Activated naive CD4-positive, alpha-beta T cell (primary cell): ENCODE data around the gene RPSA.
"Not testable (repeated sequence)": the region's sequence is repeated elsewhere in the genome, so short reads cannot be mapped to it uniquely, and the experiment has no call there.

ENCODE experiments used
- DNase-seq, 4 experiments: peaks; one replicate each; lab custom pipeline; 2025; lab: John Stamatoyannopoulos, UW

Gene RPSA

DNA sequence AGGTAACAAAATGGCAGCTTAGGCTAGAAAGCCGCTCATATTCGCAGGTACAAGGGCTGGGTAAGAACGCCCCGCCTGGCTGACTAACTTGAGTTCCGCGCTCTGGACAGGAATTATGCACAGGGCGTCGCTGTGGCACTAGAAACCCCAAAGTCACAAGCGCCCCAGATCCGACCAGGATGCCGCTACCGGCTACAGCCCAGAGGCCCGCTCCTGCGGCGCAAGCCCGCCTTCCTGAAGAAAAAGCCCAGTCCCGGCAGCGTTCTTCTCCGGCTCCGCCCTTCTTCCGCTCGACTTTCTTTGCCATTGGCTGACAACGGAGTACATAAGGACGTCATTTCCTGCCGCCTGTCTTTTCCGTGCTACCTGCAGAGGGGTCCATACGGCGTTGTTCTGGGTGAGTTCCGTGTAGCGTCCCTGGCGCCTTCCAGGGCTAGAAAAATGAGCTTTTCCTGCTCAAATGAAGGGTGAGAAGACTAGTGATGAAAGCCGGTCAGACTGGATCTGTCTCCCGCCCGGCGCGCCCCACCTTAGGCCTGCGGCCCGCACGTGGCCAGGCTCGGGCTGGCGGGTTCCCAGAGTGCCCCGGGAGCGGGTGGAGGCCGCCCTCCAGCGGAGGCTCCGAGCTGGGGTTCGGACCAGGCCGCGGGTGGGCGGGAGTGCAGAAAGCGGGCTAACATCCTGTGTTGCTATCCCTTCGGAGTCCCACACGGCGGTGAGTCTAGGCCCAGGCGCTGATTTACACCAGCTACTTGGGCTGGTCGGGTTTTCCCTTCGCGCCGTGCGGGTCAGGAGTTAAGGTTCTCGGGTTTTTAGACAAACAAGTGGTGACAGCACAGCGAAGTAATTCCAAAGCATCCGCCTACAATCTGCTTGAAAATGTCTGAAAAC, at the start of gene RPSA:
TSS of gene RPSA (plus strand) at position 353 of the 891 bp plus-strand sequence. CDS start 934 bp downstream, outside the sequence.
- DNase-seq, result peak; percentile 87 to 93 (median 90)

DNA sequence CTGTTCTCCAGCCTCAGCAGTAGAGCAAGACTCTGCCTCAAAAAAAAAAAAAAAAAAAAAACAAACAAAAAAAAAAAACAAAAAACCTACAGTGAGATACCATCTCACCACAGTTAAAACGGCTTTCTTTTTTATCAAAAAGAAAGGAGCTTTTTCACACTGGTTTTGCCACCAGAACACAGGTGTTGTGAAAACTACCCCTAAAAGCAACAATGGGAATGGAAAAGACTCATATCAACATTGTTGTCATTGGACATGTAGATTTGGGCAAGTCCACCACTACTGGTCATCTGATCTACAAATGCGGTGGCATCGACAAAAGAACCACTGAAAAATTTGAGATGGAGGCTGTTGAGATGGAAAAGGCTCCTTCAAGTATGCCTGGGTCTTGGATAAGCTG, 48.2 kb upstream of the RPSA start:
- no peak for DNase-seq

- DNase-seq, result no peak
Measured at GRCh38 chr3:39361252-39361927, 45.1 kb upstream of the RPSA start.

DNA sequence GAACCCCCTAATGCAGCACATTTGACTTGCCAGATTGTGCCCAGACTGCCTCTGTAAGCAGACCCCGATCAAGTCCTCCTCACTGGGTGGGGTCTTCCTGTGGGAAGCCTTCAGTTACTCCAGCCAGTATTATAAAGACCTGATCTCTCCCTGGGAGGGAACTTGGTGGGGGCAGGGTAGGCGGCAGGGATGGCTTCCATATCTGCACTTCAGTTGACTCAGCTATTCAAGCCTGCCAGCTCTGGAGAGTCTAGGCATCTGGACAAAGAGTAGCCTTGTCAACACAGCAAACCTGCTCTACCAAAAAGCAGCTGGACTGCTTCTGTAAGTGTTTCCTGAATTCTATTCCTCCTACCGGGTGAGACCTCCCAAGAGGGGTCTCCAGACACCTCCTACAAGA, 44.3 kb upstream of the RPSA start:
- DNase-seq, result no peak

GRCh38 chr3:39362812-39363211, 43.7 kb upstream of the RPSA start:
- DNase-seq, result no peak

DNA sequence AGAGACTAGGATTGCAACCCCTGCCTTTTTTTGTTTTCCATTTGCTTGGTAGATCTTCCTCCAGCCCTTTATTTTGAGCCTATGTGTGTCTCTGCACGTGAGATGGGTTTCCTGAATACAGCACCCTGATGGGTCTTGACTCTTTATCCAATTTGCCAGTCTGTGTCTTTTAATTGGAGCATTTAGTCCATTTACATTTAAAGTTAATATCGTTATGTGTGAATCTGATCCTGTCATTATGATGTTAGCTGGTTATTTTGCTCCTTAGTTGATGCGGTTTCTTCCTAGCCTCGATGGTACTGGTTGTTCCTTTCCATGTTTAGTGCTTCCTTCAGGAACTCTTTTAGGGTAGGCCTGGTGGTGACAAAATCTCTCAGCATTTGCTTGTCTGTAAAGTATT, 36.1 kb upstream of the RPSA start:
- DNase-seq, result not testable (repeated sequence)

- no peak for DNase-seq
Measured at GRCh38 chr3:39372833-39373232, 33.7 kb upstream of the RPSA start.

DNA sequence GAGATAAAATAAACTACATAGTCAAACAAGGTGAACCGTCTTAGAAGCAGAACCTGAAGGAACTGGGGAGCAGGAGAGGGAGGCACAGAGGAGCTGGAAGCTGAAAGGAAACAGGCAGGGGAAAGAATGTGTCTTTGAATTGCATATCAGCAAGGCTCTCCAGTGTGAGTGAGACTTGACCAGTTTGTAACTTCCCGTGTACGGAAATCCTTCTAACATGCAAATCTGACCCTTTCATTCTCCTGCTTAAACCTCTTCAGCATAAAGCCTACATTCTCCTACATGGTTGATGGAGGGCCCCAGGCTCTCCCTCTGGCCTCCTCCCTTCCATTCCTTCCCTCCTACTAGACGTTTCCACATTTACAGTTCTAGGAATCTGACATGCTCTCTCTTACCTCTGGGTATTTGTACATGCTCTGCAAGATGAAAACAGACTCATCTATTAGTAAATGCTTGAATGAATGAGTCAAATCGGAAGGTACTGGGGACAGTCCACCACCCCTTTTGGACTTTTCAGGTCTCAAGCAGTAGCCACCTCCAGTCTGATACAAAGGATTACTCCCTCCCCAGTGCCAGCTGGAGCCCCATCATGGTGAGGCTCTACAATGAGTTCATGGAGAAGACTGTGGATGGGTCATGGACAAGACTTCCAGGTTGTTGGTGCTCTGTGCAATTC, 29.4 kb upstream of the RPSA start:
- no peak for DNase-seq

DNA sequence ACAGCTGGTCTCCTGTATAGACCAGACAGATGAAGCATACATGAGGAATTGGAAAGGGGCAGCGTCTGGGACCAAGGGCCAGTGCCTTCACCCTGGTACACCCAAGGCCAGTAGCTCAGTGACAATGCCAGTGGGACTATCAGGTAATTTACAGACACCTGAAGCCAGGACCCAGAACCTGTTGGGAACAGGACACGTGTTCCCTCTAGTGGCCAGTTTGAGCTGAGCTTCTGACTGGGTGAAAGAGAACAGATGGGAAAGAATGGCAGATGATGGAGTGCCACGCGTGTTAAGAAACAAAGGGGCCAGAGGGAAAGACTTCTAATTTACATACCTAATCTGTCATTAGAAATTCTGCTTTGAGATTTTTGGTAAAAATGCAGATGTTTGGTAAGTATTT, 28.4 kb upstream of the RPSA start:
- DNase-seq, result no peak

DNA sequence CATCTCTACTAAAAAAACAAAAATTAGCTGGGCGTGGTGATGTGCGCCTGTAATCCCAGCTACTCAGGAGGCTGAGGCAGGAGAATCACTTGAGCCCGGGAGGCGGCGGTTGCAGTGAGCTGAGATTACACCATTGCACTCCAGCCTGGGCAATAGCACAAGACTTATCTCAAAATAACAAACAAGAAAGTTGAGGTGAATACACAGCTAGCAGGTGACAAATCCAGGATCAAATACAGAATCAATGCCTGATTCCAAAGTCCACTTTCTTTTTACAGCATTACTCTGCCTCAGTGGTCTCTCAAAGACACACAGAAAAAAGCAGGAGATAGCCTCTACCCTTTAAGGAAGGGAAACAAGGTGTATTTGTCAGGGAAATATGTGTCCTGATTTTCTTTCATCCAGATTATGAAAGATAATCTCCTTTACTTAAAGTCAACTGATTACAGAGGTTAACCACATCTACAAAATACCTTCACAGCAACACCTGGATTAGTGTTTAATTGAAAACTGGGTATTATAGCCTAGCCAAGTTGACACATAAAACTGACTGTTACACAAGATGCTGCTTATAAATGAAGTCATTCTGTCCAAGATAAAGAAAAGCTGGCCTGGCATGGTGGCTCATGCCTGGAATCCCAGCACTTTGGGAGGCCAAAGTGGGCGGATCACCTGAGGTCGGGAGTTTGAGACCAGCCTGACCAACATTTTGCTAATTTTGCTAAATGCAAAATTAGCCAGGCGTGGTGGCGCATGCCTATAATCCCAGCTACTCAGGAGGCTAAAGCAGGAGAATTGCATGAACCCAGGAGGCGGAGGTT, 27.4 kb upstream of the RPSA start:
- no peak for DNase-seq

- DNase-seq, result no peak
Measured at GRCh38 chr3:39379778-39380155, 26.8 kb upstream of the RPSA start.

- DNase-seq, result no peak
Measured at GRCh38 chr3:39381432-39381831, 25.1 kb upstream of the RPSA start.

DNA sequence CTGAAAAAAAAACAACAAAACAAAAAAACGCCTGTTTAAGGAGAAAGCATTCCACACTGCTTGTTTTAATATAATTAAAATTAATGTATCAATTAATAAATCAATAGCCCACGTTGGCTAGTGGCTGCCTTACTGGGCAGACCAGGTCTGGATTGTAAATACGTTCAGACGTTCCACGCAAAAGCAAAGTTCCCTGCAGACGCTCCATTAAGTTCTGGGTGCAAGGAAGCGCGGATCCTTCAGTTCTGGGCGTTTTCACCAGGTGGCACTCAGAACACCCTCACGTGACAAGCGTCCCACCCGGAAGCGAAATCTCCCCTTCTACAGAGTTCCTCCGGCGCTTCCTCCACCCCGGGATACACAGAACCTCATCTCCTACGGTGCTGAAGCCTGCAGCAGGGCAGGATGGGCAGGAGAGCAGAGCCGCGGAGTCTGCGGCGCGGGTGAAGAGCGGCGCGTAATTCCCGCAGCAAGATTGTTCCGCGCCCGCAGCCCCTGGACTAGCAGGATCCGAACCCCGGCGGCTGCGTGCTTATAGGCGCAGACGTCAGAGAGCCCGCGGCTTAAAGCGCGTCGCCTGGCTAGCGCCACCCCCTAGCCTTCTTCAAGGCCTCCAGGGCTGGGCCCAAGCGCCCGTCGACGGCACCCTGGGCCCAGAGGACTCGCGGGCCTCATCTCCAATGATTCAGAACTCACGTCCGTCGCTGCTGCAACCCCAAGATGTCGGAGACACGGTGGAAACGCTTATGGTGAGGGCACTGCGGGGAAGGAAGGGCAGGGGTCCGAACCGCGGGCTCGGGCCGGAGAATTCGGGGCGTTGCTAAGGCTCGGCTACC, 23.3 kb upstream of the RPSA start, which contains the start of gene SLC25A38:
TSS of gene SLC25A38 (plus strand) at position 326 of the 836 bp plus-strand sequence. CDS start at position 681, 355 bp downstream.
- no peak for DNase-seq

- DNase-seq, result no peak
Measured at GRCh38 chr3:39383881-39384664, 22.4 kb upstream of the RPSA start.

- no peak for DNase-seq
Measured at GRCh38 chr3:39384665-39385000, 21.9 kb upstream of the RPSA start.

DNA sequence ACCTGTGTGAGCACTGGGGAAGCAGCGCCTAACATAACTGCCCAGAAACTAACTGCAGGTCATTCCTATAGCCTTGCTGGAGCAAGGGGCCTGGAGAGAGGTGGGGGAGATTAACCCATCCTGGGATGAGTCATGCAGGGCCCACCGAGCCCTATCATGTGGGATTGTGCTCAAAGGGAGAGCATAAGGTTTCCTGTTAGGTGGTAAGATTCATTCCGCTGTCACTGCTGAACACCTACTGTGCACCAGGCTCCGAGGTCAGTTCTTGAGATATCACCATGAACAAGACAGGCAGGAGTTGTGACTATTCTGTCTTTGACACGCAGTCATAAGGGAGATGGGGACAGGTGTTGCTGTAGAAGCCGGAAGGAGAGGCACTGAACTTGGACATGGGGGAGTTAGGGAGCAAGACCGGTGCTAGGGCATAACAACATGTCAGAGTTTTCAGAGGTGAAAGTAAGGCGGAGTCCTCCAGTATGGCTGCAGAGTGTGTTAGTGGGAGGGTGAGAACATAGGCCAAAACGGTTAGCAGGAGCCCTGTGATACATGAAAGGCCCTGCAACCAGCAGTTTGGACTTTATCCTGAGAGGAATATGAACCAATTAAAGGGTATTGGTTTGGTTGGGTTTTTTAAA, 20.9 kb upstream of the RPSA start:
- no peak for DNase-seq

GRCh38 chr3:39386318-39386717, 20.2 kb upstream of the RPSA start:
- no peak for DNase-seq

GRCh38 chr3:39387411-39387975, 19.0 kb upstream of the RPSA start:
- DNase-seq, result no peak

GRCh38 chr3:39388153-39388552, 18.4 kb upstream of the RPSA start:
- no peak for DNase-seq
